Aorta (tissue), 5 donors: ENCODE measurements around the gene ANKFY1. TPM values are rescaled to one million over a fixed set of nuclear protein-coding genes. Genes with fewer than 3 reads are reported as not detected.

Experiments used
- ATAC-seq: fragments of 200-7000 bp; cut with Tn5 transposase; one replicate; pipeline ENCODE4 v1.9.1; 2022; ENCODE audit warnings: moderate library complexity; ENCODE audit not compliant: low FRiP score
- DNase-seq, 2 donors: peaks; one replicate each; pipeline ENCODE4 v3.0.0-alpha.2; 2020
- H3K27ac ChIP-seq, 2 donors: one replicate each; pipeline ENCODE4 v1.5.1; 2013; ENCODE audit warnings: low read length in 2 of 2, mild to moderate bottlenecking in 2 of 2, moderate library complexity in 2 of 2, control low read depth in 1 of 2, inconsistent platforms in 1 of 2, low read depth in 1 of 2
- H3K27me3 ChIP-seq, 2 donors: one replicate each; pipeline ENCODE4 v1.6.1; 2013; ENCODE audit warnings: control low read depth in 1 of 2, low read length in 1 of 2, mild to moderate bottlenecking in 1 of 2, moderate library complexity in 1 of 2; ENCODE audit not compliant: insufficient read depth in 2 of 2, control insufficient read depth in 1 of 2
- H3K36me3 ChIP-seq, 2 donors: one replicate each; pipeline ENCODE4 v1.6.1; 2013; ENCODE audit warnings: control low read depth in 1 of 2, low read length in 1 of 2, mild to moderate bottlenecking in 1 of 2; ENCODE audit not compliant: insufficient read depth in 2 of 2, control insufficient read depth in 1 of 2
- H3K4me1 ChIP-seq, 2 donors: one replicate each; pipeline ENCODE4 v1.6.1; 2013; ENCODE audit warnings: low read length in 2 of 2, control low read depth in 1 of 2, mild to moderate bottlenecking in 1 of 2, moderate library complexity in 1 of 2; ENCODE audit not compliant: insufficient read depth in 2 of 2, control insufficient read depth in 1 of 2
- H3K4me3 ChIP-seq, 2 donors: one replicate each; pipeline ENCODE4 v1.5.1; 2013; ENCODE audit warnings: low read length in 2 of 2, control low read depth in 1 of 2, mild to moderate bottlenecking in 1 of 2
- H3K9me3 ChIP-seq: one replicate; pipeline ENCODE4 v1.6.1; 2013; ENCODE audit warnings: mild to moderate bottlenecking, low read length; ENCODE audit not compliant: control insufficient read depth
- WGBS, 2 donors: extraction: QIAGEN DNeasy Blood & Tissue Kit; methylation state at CpG; one replicate each; pipeline ENCODE4 v1.1.7; 2013; 5-methylcytosine and 5-hydroxymethylcytosine counted together
- intact Hi-C, 2 donors: fragments of 100-400 bp; cut with DNase I; formaldehyde crosslinking; loops; one replicate each; pipeline versions ENCODE4 v1.14.2 to v1.15.0; 2022
- long read RNA-seq, 2 donors: library from polyadenylated mRNA; unstranded; transcript quantifications; one replicate each; pipeline ENCODE4 v2.0.0, GENCODE V29; 2020 to 2021
- polyA plus RNA-seq, 2 donors: library from polyadenylated mRNA; stranded (reverse); fragments of 200-250 nt; gene quantifications; one replicate each; pipeline ENCODE4 v1.2.3, GENCODE V29; 2013
- total RNA-seq, 2 donors: library from RNA; stranded (reverse); fragmentation: NEBNext Ultra II Directional; extraction: Animal tissue kit (Norgen Biotek cat#: 25700); gene quantifications; one replicate each; pipeline ENCODE4 v1.2.1, GENCODE V29; 2021
- donor health status: healthy with polysubstance abuse.
- donor health status: Bipolar disorder and iron deficiency.
- donor health status: DM: no; HTN: no; CAD: no.
- donor health status: DM: no; HTN: no; CAD: no.
- donor health status: DM: yes; HTN: yes; CAD: no.

ANKFY1 gene, protein sequence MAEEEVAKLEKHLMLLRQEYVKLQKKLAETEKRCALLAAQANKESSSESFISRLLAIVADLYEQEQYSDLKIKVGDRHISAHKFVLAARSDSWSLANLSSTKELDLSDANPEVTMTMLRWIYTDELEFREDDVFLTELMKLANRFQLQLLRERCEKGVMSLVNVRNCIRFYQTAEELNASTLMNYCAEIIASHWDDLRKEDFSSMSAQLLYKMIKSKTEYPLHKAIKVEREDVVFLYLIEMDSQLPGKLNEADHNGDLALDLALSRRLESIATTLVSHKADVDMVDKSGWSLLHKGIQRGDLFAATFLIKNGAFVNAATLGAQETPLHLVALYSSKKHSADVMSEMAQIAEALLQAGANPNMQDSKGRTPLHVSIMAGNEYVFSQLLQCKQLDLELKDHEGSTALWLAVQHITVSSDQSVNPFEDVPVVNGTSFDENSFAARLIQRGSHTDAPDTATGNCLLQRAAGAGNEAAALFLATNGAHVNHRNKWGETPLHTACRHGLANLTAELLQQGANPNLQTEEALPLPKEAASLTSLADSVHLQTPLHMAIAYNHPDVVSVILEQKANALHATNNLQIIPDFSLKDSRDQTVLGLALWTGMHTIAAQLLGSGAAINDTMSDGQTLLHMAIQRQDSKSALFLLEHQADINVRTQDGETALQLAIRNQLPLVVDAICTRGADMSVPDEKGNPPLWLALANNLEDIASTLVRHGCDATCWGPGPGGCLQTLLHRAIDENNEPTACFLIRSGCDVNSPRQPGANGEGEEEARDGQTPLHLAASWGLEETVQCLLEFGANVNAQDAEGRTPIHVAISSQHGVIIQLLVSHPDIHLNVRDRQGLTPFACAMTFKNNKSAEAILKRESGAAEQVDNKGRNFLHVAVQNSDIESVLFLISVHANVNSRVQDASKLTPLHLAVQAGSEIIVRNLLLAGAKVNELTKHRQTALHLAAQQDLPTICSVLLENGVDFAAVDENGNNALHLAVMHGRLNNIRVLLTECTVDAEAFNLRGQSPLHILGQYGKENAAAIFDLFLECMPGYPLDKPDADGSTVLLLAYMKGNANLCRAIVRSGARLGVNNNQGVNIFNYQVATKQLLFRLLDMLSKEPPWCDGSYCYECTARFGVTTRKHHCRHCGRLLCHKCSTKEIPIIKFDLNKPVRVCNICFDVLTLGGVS
- total RNA-seq (10 to 100 TPM; 58.0 to 71.6 TPM), polyA plus RNA-seq (10 to 100 TPM in 1 of 2 donors, 1 to 10 TPM in 1; 4.5 to 17.4 TPM)
- long read RNA-seq, donor 1, partial matches to known transcripts = 8 of 27 reads
- long read RNA-seq, donor 1, other reads (novel, unspliced or antisense) = 18 of 27 reads
- long read RNA-seq, donor 2, full-length matches to known transcripts = 4 of 17 reads
- long read RNA-seq, donor 2, partial matches to known transcripts = 2 of 17 reads
- long read RNA-seq, donor 2, other reads (novel, unspliced or antisense) = 11 of 17 reads

DNA sequence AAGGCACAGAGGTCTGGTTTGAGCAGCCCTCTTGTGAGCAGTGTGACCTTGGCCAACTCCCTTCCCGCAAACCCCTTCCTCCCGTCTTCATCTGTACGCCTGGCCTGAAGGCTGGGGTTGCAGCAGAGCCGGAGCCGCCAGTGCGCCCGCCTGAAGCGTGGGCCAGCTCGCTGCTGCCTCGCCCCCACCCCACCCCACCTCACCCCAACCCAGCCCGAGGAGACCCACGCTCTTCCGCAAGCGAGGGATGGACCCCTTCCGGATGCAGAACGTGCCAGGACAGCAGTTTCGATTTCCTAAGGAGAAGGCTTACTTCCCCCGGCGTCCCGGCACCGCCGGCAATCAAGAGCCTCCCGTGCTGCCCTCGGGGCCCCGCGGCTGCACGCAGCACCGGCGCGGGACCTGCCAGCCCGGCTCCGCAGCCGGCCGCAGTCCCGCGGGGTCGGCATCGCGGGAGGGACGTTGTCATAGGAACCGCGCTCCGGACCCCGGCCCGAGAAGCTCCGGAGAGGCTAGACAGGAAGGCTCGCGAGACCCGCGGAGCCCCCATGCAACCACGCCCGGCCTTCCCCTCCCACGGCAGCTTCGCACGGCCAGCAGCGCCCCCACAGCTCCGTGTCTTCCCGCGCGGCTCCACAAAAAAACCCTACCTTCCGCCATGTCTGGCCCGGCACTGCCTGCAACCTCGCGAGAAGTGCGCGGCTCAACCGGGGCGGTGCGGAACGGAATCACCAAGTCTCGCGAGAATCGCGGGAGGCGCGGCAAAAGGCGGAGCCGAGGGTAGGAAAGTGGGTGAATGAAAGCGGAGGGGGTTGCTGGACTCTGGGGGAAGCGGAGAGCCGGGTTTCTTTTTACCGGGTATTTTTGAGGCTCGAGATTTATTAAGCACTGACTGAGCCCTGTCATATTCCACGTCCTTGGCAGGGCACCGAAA lies at the start of gene ANKFY1:
TSS of gene ANKFY1 (minus strand) at position 698 of the 934 bp plus-strand sequence. CDS start at position 660, 38 bp downstream.
- Histone ChIP-seq H3K4me1 (peaks cover 0 to 2% of the 10 kb centered on the region in 2 donors), H3K4me3 (peak within 1 kb of the TSS; percentile 87 to 91), H3K9me3 (no peaks in the 10 kb centered on the region), H3K36me3 (peaks cover 0 to 2% of the 10 kb centered on the region in 2 donors), H3K27me3 (no peaks in the 10 kb centered on the region), H3K27ac (peak within 1 kb of the TSS in 1 of 2 donors; percentile 39)
- ATAC-seq (peak; percentile 98), DNase-seq (peak; percentile 98 to 100)
- intact Hi-C loops = loop anchor here (2.0 to 5.0 kb wide), 2 partner anchors 46 to 49 kb away; no protein-coding TSS in a partner anchor
- 0 to 1% methylated on average over 67 to 85 of the region's 85 CpGs for WGBS, 2 donors

DNA sequence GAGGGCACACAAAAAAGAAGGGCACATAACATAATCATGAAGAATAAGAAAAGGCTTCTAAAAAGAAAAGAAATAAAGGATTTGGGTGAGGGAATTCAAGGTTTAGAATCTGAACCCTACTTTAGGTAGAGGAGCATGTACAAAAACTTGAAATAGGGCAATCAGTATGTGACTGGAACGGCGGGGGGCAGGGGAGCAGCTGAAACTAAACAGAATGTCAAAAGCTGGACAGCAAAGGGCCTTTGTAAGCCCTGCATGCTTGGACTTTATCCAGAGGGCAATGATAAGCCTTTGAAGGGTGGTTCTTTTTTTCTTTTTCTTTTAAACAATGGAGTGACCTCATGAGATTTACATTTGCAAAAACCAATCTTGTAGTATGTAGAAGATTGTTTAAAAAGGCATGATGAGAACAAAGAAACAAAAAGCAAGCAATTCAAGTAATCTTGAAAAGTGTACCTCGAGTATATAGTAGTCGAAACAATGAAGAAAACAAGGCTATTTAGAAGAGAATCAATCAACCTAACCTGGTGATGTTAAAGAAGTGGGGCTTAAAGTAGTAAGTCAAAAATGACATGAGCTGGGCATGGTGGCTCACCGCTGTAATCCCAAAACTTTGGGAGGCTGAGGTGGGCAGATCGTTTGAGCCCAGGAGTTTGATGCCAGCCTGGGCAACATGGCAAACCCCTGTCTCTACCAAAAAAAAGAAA lies 46.7 kb upstream of the ANKFY1 start:
- no peak overlapping the region for H3K27ac ChIP-seq
- peaks cover 0 to 5% of the 10 kb centered on the region in 2 donors for H3K4me1 ChIP-seq
- intact Hi-C loops = no loop called here
- ATAC-seq (no peak), DNase-seq (no peak)
- no peaks in the 10 kb centered on the region for H3K27me3 ChIP-seq
- H3K4me3 ChIP-seq = no peak overlapping the region
- 50 to 62% methylated on average over 6 of the region's 6 CpGs for WGBS, 2 donors
- no peaks in the 10 kb centered on the region for H3K9me3 ChIP-seq
- H3K36me3 ChIP-seq = no peaks in the 10 kb centered on the region

DNA sequence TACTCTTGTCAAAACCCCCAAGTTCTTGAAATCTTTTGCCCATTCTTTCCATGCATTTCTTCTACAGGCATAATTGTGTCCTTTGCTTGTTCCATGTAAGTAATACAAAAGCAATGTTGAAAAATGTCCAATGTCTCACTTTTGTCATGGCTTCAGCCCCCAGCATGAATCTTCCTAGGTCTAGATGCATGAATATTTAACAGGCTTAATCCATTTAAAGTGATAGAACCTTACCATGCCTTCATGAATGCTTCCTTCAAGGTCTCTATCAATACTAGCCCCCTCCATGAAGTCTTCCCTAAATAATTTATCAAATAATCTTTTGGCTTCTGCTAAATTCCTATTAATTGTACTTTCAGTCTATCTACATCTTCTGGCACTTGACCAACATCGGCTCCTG lies 46.1 kb upstream of the ANKFY1 start:
- Histone ChIP-seq H3K4me3 (no peak overlapping the region), H3K27ac (no peak overlapping the region), H3K36me3 (no peaks in the 10 kb centered on the region), H3K4me1 (peaks cover 0 to 5% of the 10 kb centered on the region in 2 donors), H3K27me3 (no peaks in the 10 kb centered on the region), H3K9me3 (no peaks in the 10 kb centered on the region)
- intact Hi-C loops = loop anchor here in 1 of 2 donors (10.0 kb wide), 1 partner anchor 55 kb away; the partner anchor contains the start of gene UBE2G1
- 15 to 16% methylated on average over 1 of the region's 1 CpG for WGBS, 2 donors
- DNase-seq (no peak), ATAC-seq (no peak)

DNA sequence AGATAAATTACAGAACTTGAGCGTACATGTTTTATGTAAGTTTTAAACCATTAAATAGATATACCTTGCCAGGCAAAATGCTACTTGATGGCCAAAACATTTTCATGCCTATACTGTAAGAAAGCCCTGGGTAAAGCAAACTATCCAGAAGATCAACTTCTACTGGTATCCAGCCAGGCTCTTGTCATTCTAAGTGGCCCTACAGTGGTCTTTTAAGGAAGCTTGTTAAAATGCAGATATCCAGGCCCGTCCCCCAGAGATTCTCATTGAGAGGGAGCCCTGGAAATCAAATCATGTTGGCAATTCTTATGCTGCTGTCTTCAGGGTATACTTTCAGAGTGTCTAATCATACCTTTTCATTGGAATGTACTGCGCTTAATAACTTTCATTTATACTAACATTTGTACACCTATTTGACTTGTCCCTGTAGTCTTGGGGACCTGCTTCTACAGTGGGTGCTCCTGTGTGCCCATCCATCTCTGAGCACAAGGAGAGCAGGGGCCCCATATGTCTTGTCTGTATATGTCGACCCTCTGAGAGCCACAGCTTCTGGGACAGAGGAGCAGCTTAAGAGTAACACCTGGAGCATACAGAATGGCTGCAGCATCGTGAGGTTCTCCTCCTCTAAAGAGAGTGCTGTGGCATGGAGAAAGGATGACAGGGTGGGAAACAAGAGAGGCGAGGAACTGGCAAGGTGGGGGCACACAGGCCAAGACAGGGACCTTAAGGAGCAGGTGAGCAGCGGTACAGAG lies 43.6 kb upstream of the ANKFY1 start:
- DNase-seq = no peak
- Histone ChIP-seq H3K27me3 (no peaks in the 10 kb centered on the region), H3K4me1 (peaks cover 0 to 5% of the 10 kb centered on the region in 2 donors), H3K27ac (no peak overlapping the region), H3K9me3 (no peaks in the 10 kb centered on the region), H3K36me3 (no peaks in the 10 kb centered on the region), H3K4me3 (no peak overlapping the region)
- ATAC-seq = no peak
- 88 to 89% methylated on average over 7 of the region's 7 CpGs for WGBS, 2 donors
- intact Hi-C loops = loop anchor here in 1 of 2 donors (10.0 kb wide), 1 partner anchor 57 kb away; the partner anchor contains the start of gene UBE2G1

DNA sequence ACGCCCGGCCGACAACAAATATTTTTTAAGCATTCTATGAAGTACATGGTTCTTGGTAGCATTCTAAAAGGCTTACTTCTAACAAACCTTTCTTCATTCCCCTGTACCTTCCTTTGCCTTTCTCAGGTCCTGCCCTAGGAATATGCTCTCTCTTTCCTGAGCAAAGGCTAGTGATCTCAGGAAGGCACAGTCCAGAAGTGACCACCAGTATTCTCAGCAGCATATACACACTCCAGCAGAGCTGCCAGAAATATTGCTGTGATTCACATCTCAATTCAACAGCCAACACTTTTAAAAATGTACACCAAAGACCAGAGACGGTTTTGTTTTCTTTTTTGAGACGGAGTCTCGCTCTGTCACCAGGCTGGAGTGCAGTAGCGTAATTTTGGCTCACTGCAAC lies 41.4 kb upstream of the ANKFY1 start:
- no peak overlapping the region for H3K4me3 ChIP-seq
- DNase-seq (no peak), ATAC-seq (no peak)
- H3K4me1 ChIP-seq = peaks cover 0 to 3% of the 10 kb centered on the region in 2 donors
- H3K36me3 ChIP-seq = peaks cover 0 to 2% of the 10 kb centered on the region in 2 donors
- no peak overlapping the region for H3K27ac ChIP-seq
- no peaks in the 10 kb centered on the region for H3K9me3 ChIP-seq
- 76 to 77% methylated on average over 7 of the region's 7 CpGs for WGBS, 2 donors
- intact Hi-C loops = loop anchor here in 1 of 2 donors (10.0 kb wide), 1 partner anchor 60 kb away; the partner anchor contains the start of gene UBE2G1
- no peaks in the 10 kb centered on the region for H3K27me3 ChIP-seq

DNA sequence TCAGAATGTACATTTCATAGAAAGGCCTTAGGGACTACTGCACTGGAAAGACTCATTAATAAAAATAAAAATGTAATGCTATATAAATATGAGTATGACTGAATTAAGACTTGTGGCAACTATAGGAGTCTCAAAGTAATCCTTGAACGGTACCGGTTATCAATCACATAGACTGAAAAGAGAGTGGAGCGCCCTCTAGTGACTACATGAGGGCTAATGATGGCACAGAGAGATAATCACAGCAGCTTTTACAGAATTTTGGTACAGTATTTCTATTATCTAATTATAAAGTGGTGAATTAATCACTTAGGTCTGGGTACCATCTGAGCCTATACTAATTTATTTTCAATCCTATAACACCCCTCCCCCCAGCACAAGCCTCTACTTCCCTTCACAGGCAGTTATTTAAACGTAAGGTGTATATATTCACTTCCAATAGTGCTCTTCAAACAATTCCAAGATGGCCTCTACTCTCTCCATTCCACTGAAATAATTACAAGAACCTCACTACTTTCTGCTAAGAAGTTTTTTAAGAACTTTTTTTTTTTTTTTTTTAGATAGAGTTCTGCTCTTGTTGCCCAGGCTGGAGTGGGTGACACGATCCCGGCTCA lies 40.7 kb upstream of the ANKFY1 start:
- no peaks in the 10 kb centered on the region for H3K9me3 ChIP-seq
- WGBS, 2 donors = 42 to 46% methylated on average over 6 of the region's 6 CpGs
- intact Hi-C loops = loop anchor here (5.0 to 10.0 kb wide), 3 partner anchors 60 to 108 kb away; partner anchors contain the start of gene UBE2G1 (in 1 of the 2)
- DNase-seq = peak in 1 of 2 donors; percentile 47
- H3K36me3 ChIP-seq = peaks cover 0 to 2% of the 10 kb centered on the region in 2 donors
- ATAC-seq = peak; percentile 70
- H3K27ac ChIP-seq = no peak overlapping the region
- no peaks in the 10 kb centered on the region for H3K4me1 ChIP-seq
- no peaks in the 10 kb centered on the region for H3K27me3 ChIP-seq
- H3K4me3 ChIP-seq = no peak overlapping the region
